Measurements from ENCODE around the gene TUBG1. TPM values are rescaled to one million over a fixed set of nuclear protein-coding genes. Genes with fewer than 3 reads are reported as not detected.
"Not testable (repeated sequence)": the region's sequence is repeated elsewhere in the genome, so short reads cannot be mapped to it uniquely, and the experiment has no call there.

Gene TUBG1
- total RNA-seq, 1 donor: 25.3 TPM

- not testable (repeated sequence) for DNase-seq (ENCODE audit: low read depth in 2 of 3, low spot score in 2 of 3)
Measured at GRCh38 chr17:42621987-42622386, 12.5 kb downstream of the TUBG1 start.

- DNase-seq (ENCODE audit: low read depth in 2 of 3, low spot score in 2 of 3): no peak
Measured at GRCh38 chr17:42623271-42623670, 13.8 kb downstream of the TUBG1 start.

GRCh38 chr17:42623732-42624596 lies 14.5 kb downstream of the TUBG1 start:
- DNase-seq (ENCODE audit: low read depth in 2 of 3, low spot score in 2 of 3): no peak

GRCh38 chr17:42627032-42627764 lies 17.7 kb downstream of the TUBG1 start:
- not testable (repeated sequence) for DNase-seq (ENCODE audit: low read depth in 2 of 3, low spot score in 2 of 3)

- DNase-seq (ENCODE audit: low read depth in 2 of 3, low spot score in 2 of 3): no peak
Measured at GRCh38 chr17:42629411-42630009, 20.0 kb downstream of the TUBG1 start.

- DNase-seq (ENCODE audit: low read depth in 2 of 3, low spot score in 2 of 3): no peak
Measured at GRCh38 chr17:42632949-42633444, 23.5 kb downstream of the TUBG1 start.

- no peak for DNase-seq (ENCODE audit: low read depth in 2 of 3, low spot score in 2 of 3)
Measured at GRCh38 chr17:42639525-42640113, 30.1 kb downstream of the TUBG1 start.

GRCh38 chr17:42640121-42640520 lies 30.6 kb downstream of the TUBG1 start:
- peak in 2 of 3 donors; percentile 41 to 50 for DNase-seq (ENCODE audit: low read depth in 2 of 3, low spot score in 2 of 3)

GRCh38 chr17:42642336-42642735 lies 32.9 kb downstream of the TUBG1 start:
- no peak for DNase-seq (ENCODE audit: low read depth in 2 of 3, low spot score in 2 of 3)

GRCh38 chr17:42647778-42648177 lies 38.3 kb downstream of the TUBG1 start:
- DNase-seq (ENCODE audit: low read depth in 2 of 3, low spot score in 2 of 3): no peak

GRCh38 chr17:42651392-42651791 lies 41.9 kb downstream of the TUBG1 start:
- no peak for DNase-seq (ENCODE audit: low read depth in 2 of 3, low spot score in 2 of 3)

- DNase-seq (ENCODE audit: low read depth in 2 of 3, low spot score in 2 of 3): no peak
Measured at GRCh38 chr17:42653179-42654124, 44.0 kb downstream of the TUBG1 start.

GRCh38 chr17:42655528-42655927 lies 46.0 kb downstream of the TUBG1 start:
- DNase-seq (ENCODE audit: low read depth in 2 of 3, low spot score in 2 of 3): no peak

GRCh38 chr17:42657824-42658588 lies 48.5 kb downstream of the TUBG1 start:
- DNase-seq (ENCODE audit: low read depth in 2 of 3, low spot score in 2 of 3): no peak

- DNase-seq (ENCODE audit: low read depth in 2 of 3, low spot score in 2 of 3): peak in 2 of 3 donors; percentile 67 to 73
Measured at GRCh38 chr17:42659079-42659931, 49.8 kb downstream of the TUBG1 start, which contains the start of gene TUBG2. Gene TUBG2 (plus strand): TSS chr17:42659284. CDS start chr17:42659504, 220 bp downstream.

GRCh38 chr17:42659932-42660274 lies 50.4 kb downstream of the TUBG1 start:
- not testable (repeated sequence) for DNase-seq (ENCODE audit: low read depth in 2 of 3, low spot score in 2 of 3)

- no peak for DNase-seq (ENCODE audit: low read depth in 2 of 3, low spot score in 2 of 3)
Measured at GRCh38 chr17:42660692-42661345, 51.3 kb downstream of the TUBG1 start.
